HEK293 (cell line): Measurements from ENCODE around the gene ABHD3.

Experiments
- IKZF3 ChIP-seq: fragments of 450-650 bp; IDR thresholded peaks from 2 replicates; pipeline ENCODE4 v1.5.0; 2018; ENCODE audit warnings: missing biosample characterization, mild to moderate bottlenecking, missing genetic modification characterization, moderate library complexity
- PRDM6 ChIP-seq: fragments of 450-650 bp; formaldehyde crosslinking; IDR thresholded peaks from 2 replicates; pipeline ENCODE4 v1.5.1; 2017; ENCODE audit warnings: missing biosample characterization, missing genetic modification characterization
- SCRT1 ChIP-seq: fragments of 450-650 bp; formaldehyde crosslinking; IDR thresholded peaks from 2 replicates; pipeline ENCODE4 v1.5.1; 2016; ENCODE audit warnings: missing biosample characterization, missing genetic modification characterization, borderline replicate concordance

ABHD3 gene

GRCh38 chr18:21602299-21602587 is 102.3 kb downstream of the ABHD3 start (continued):
- TF ChIP-seq PRDM6 (tag by site-specific recombination): no peak
- TF ChIP-seq IKZF3 (tag by site-specific recombination): no peak
- TF ChIP-seq SCRT1 (tag by site-specific recombination): no peak
